AG04450 (cell line): ENCODE data around the gene THG1L. TPM values are rescaled to one million over a fixed set of nuclear protein-coding genes. Genes with fewer than 3 reads are reported as not detected.

Experiments used
- CTCF ChIA-PET: fragments of 300-600, 350-600 bp; formaldehyde crosslinking; extraction: SDS; loops from one replicate; lab custom pipeline; 2022; ENCODE audit warnings: antibody characterized with exemption, inconsistent platforms; lab: Charles Lee
- POLR2A ChIA-PET: fragments of 350-600 bp; formaldehyde crosslinking; extraction: SDS; loops from one replicate; lab custom pipeline; 2021; ENCODE audit warnings: antibody characterized with exemption, inconsistent platforms; lab: Yijun Ruan, JAX
- DNase-seq: peaks from one replicate; pipeline ENCODE4 v3.0.0-alpha.2; 2011; ENCODE audit warnings: low read depth, low spot score
- H3K27ac ChIP-seq: one replicate; pipeline ENCODE4 v1.5.1; 2012; ENCODE audit warnings: low read depth, low read length, control low read depth
- H3K27me3 ChIP-seq: one replicate; pipeline ENCODE4 v1.6.0; 2012; ENCODE audit warnings: low read length; ENCODE audit not compliant: control insufficient read depth, insufficient read depth
- H3K4me3 ChIP-seq: 2 replicates; pipeline ENCODE4 v1.5.1; 2011; ENCODE audit warnings: mild to moderate bottlenecking, low read depth, low read length, control low read depth
- H3K9me3 ChIP-seq: 2 replicates; pipeline ENCODE4 v1.5.1; 2012; ENCODE audit warnings: low read length; ENCODE audit not compliant: control insufficient read depth, insufficient read depth
- polyA plus RNA-seq: library from polyadenylated mRNA; depleted of rRNA; stranded (reverse); fragments of >200 nt; gene quantifications from 2 replicates; pipeline ENCODE4 v1.2.3, GENCODE V29; 2011; rRNA removed
- small RNA-seq: library from RNA; depleted of rRNA; stranded (forward); fragments of <200 nt; gene quantifications from one replicate; pipeline ENCODE3, GENCODE V24; 2012; ENCODE audit warnings: low read depth; ENCODE audit not compliant: insufficient read length
- TF ChIP-seq, protein P1 (sequence below): IDR thresholded peaks from 2 replicates; pipeline ENCODE4 v1.5.1; 2011; ENCODE audit warnings: low read depth, low read length, control low read depth, inconsistent platforms

THG1L gene
- polyA plus RNA-seq, 1 experiment = 21.0 TPM

DNA sequence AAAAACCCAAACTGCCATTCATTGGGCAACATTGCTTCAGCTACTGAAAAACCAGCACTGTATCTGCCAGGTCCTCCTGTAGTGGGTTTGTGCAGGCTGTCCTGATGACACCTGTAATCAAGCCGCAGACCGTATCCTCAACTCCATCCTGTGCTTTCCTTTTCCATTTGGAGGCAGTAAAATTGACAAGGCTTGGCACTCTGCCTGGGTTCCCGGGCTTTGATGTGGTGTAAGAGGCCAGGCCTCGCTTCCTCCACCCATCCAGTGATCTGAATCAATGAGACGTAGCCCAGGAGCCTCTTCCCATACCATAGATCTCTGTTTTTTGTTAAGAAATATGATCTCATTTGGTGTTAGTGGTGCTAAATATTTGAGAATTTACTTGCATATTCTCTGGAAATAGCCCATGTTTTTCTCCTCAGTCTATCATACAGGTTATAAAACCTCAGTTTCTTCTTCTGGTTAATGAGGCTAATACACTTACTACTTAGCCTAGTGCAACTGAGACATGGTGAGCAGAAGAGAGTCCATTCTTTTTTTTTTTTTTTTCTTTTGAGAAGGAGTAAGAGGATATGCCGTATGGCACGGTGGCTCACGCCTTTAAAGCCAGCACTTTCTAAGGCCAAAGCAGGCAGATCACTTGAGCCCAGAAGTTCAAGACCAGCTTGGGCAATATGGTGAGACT is 47.0 kb downstream of the THG1L start:
- DNase-seq = no peak
- CTCF ChIA-PET = interaction anchor here (1.2 kb wide), 1 partner anchor 16 kb away, joined by 6 read pairs; no protein-coding TSS in a partner anchor

DNA sequence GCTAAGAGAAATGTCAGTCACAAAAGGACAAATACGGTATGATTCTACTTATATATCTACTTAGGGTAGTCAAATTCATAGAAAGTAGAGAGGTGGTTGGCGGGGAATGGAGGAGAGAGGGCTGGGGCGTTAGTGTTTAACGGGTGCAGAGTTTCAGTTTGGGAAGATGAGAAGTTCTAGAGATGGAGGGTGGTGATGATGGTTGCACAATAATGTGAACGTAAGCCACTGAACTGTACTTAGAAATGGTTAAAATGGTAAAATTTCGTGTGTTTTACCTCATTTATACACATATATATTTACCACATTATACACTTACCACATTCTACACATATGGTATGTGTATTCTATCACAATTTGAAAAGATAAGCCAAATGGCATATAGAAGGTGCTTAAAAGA is 48.0 kb downstream of the THG1L start:
- ChIA-PET CTCF (no interaction called here), POLR2A (no interaction called here)
- Histone ChIP-seq H3K9me3 (no peaks in the 10 kb centered on the region), H3K27me3 (no peaks in the 10 kb centered on the region), H3K27ac (no peak overlapping the region), H3K4me3 (no peak overlapping the region)
- TF ChIP-seq, protein P1, sequence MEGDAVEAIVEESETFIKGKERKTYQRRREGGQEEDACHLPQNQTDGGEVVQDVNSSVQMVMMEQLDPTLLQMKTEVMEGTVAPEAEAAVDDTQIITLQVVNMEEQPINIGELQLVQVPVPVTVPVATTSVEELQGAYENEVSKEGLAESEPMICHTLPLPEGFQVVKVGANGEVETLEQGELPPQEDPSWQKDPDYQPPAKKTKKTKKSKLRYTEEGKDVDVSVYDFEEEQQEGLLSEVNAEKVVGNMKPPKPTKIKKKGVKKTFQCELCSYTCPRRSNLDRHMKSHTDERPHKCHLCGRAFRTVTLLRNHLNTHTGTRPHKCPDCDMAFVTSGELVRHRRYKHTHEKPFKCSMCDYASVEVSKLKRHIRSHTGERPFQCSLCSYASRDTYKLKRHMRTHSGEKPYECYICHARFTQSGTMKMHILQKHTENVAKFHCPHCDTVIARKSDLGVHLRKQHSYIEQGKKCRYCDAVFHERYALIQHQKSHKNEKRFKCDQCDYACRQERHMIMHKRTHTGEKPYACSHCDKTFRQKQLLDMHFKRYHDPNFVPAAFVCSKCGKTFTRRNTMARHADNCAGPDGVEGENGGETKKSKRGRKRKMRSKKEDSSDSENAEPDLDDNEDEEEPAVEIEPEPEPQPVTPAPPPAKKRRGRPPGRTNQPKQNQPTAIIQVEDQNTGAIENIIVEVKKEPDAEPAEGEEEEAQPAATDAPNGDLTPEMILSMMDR = no peak
- DNase-seq = no peak

More for the DNA sequence above, 47.0 kb downstream of the THG1L start:
- no peak overlapping the region for H3K27ac ChIP-seq
- peaks cover 2% of the 10 kb centered on the region for H3K27me3 ChIP-seq
- no peak overlapping the region for H3K4me3 ChIP-seq
- TF ChIP-seq, protein P1 = no peak
- no peaks in the 10 kb centered on the region for H3K9me3 ChIP-seq
- POLR2A ChIA-PET = no interaction called here

DNA sequence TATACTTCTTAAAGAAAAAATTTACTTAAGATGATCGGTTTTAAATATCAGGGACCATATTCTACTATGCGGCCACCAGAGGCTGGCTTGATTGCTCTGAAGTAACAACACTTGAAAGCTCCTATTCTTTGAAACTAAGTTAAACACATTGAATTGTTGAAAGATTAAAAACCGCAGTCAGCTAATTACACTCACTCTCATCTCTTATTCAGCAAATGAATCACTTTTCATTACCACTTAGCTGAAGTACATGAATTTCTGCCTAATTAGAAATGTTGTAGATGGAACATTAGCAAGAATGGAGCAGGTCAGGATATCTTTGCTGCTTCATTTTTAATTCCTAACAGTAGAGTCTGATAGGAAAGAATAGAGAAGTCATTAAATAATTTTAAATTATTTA is 54.6 kb downstream of the THG1L start:
- H3K27ac ChIP-seq = no peak overlapping the region
- ChIA-PET POLR2A (no interaction called here), CTCF (interaction anchor here (1.1 kb wide), 1 partner anchor 163 kb away, joined by 11 read pairs; no protein-coding TSS in a partner anchor)
- no peak overlapping the region for H3K4me3 ChIP-seq
- TF ChIP-seq, protein P1 = no peak
- no peaks in the 10 kb centered on the region for H3K9me3 ChIP-seq
- H3K27me3 ChIP-seq = no peaks in the 10 kb centered on the region
- DNase-seq = no peak

Small RNA genes lying within 50 kb of the gene (small RNA-seq; reads per million reads assigned to genes)
- not detected for gene AC026407.1

Other genes starting within 250 kb of the THG1L start
- 44.7 and 52.4 TPM in 2 replicates for gene ADAM19, start 155.6 kb upstream of the THG1L start, polyA plus RNA-seq
- 0.05 and 0.09 TPM in 2 replicates for gene SOX30, start 79.0 kb upstream of the THG1L start, polyA plus RNA-seq
- gene C5orf52, start 59.9 kb upstream of the THG1L start, polyA plus RNA-seq = not detected in 2 replicates
- 1.8 and 2.5 TPM in 2 replicates for gene LSM11, start 12.3 kb downstream of the THG1L start, polyA plus RNA-seq
- 103 and 107 TPM in 2 replicates for gene CLINT1, start 127.7 kb downstream of the THG1L start, polyA plus RNA-seq